Hepatocyte (in vitro differentiated cells): ENCODE results near the gene PPP1R1B.

Experiments
- EZH2 ChIP-seq: fragments of 200-600 bp; sonication (generic); IDR thresholded peaks from 2 replicates; pipeline ENCODE4 v1.6.1; 2016; ENCODE audit warnings: antibody characterized with exemption, mild to moderate bottlenecking, borderline replicate concordance
- EZH2phosphoT487 ChIP-seq: fragments of 200-600 bp; sonication (generic); IDR thresholded peaks from one replicate; pipeline ENCODE4 v1.6.1; 2018; ENCODE audit warnings: antibody characterized with exemption, mild to moderate bottlenecking, low read depth, moderate library complexity; ENCODE audit not compliant: unreplicated experiment, severe bottlenecking
- TF ChIP-seq, protein P1 (sequence below): fragments of 200-600 bp; sonication (generic); IDR thresholded peaks from 2 replicates; pipeline ENCODE4 v1.5.1; 2016; ENCODE audit warnings: antibody characterized with exemption, mild to moderate bottlenecking; ENCODE audit not compliant: poor library complexity

- TF ChIP-seq, protein P1, sequence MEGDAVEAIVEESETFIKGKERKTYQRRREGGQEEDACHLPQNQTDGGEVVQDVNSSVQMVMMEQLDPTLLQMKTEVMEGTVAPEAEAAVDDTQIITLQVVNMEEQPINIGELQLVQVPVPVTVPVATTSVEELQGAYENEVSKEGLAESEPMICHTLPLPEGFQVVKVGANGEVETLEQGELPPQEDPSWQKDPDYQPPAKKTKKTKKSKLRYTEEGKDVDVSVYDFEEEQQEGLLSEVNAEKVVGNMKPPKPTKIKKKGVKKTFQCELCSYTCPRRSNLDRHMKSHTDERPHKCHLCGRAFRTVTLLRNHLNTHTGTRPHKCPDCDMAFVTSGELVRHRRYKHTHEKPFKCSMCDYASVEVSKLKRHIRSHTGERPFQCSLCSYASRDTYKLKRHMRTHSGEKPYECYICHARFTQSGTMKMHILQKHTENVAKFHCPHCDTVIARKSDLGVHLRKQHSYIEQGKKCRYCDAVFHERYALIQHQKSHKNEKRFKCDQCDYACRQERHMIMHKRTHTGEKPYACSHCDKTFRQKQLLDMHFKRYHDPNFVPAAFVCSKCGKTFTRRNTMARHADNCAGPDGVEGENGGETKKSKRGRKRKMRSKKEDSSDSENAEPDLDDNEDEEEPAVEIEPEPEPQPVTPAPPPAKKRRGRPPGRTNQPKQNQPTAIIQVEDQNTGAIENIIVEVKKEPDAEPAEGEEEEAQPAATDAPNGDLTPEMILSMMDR = no peak
- TF ChIP-seq EZH2phosphoT487 (no peak), EZH2 (no peak)
Observed at GRCh38 chr17:39636587-39636926, 9.8 kb downstream of the PPP1R1B start.
